H1 (cell line): ENCODE results near the gene POLR1G. TPM values are rescaled to one million over a fixed set of nuclear protein-coding genes. Genes with fewer than 3 reads are reported as not detected.

ENCODE experiments used
- CTCF ChIA-PET: fragments of 300-600 bp; sonication (Branson Sonifier 250); formaldehyde crosslinking; loops from one replicate; lab custom pipeline; 2021; ENCODE audit not compliant: partially characterized antibody; lab: Charles Lee
- POLR2A ChIA-PET: fragments of 300-600 bp; sonication (Branson Sonifier 250); formaldehyde crosslinking; loops from one replicate; lab custom pipeline; 2021; ENCODE audit warnings: inconsistent platforms; ENCODE audit not compliant: partially characterized antibody; lab: Charles Lee
- DNase-seq, 2 experiments: peaks; one replicate each; pipeline versions ENCODE4 v3.0.0 to v3.0.0-alpha.2; 2010 to 2022; ENCODE audit warnings: low spot score in 2 of 2, low read depth in 1 of 2, mixed read lengths in 1 of 2
- FAIRE-seq: peaks from 2 replicates; lab custom pipeline; 2011; peaks lifted over from hg19 to GRCh38; lab: Jason Lieb, UNC
- H2AFZ ChIP-seq: 2 replicates; pipeline ENCODE4 v1.8.1; 2012; ENCODE audit warnings: low read length, inconsistent platforms
- H2AK5ac ChIP-seq: 2 replicates; pipeline ENCODE4 v1.6.1; 2013; ENCODE audit warnings: low read depth, low read length
- H2BK120ac ChIP-seq: replicated peaks from 2 replicates; pipeline ENCODE3; 2013; ENCODE audit warnings: low read depth, low read length, inconsistent platforms
- H2BK12ac ChIP-seq: 2 replicates; pipeline ENCODE4 v1.6.1; 2013; ENCODE audit warnings: low read depth, low read length
- H2BK15ac ChIP-seq: 2 replicates; pipeline ENCODE4 v1.6.1; 2013; ENCODE audit warnings: low read length
- H2BK20ac ChIP-seq: 2 replicates; pipeline ENCODE4 v1.6.1; 2013; ENCODE audit warnings: low read length
- H2BK5ac ChIP-seq: 2 replicates; pipeline ENCODE4 v1.6.1; 2013; ENCODE audit warnings: low read depth, low read length
- H3K14ac ChIP-seq: 2 replicates; pipeline ENCODE4 v1.6.1; 2013; ENCODE audit warnings: inconsistent platforms; ENCODE audit not compliant: insufficient read length
- H3K18ac ChIP-seq: 2 replicates; pipeline ENCODE4 v1.6.1; 2013; ENCODE audit warnings: low read length; ENCODE audit errors: extremely low read depth
- H3K23ac ChIP-seq: 2 replicates; pipeline ENCODE4 v1.6.1; 2013; ENCODE audit warnings: inconsistent platforms; ENCODE audit not compliant: insufficient read length
- H3K23me2 ChIP-seq: 2 replicates; pipeline ENCODE4 v1.6.1; 2013; ENCODE audit warnings: low read depth, low read length
- H3K27ac ChIP-seq: 2 replicates; pipeline ENCODE4 v1.6.1; 2011; ENCODE audit warnings: low read depth, low read length, inconsistent platforms
- H3K27me3 ChIP-seq, 4 experiments: replicated peaks in 1 of 4; 1 replicate in 1 of 4; 2 replicates in 3 of 4; pipeline versions ENCODE4 v1.6.1 to v1.8.1; 2011 to 2013; ENCODE audit warnings: low read length in 3 of 4, mild to moderate bottlenecking in 3 of 4, inconsistent platforms in 2 of 4, mixed read lengths in 2 of 4, moderate library complexity in 1 of 4; ENCODE audit not compliant: control insufficient read depth in 3 of 4, insufficient read depth in 3 of 4; ENCODE audit errors: extremely low read depth in 1 of 4
- H3K36me3 ChIP-seq, 4 experiments: 2 replicates each; pipeline versions ENCODE4 v1.6.1 to v1.8.1; 2011 to 2013; ENCODE audit warnings: mild to moderate bottlenecking in 4 of 4, low read length in 3 of 4, moderate library complexity in 2 of 4, control low read depth in 1 of 4, inconsistent platforms in 1 of 4; ENCODE audit not compliant: insufficient read depth in 4 of 4, control insufficient read depth in 2 of 4
- H3K4ac ChIP-seq: replicated peaks from 2 replicates; pipeline ENCODE3; 2013; ENCODE audit warnings: low read length, low read depth, mixed read lengths, inconsistent platforms; ENCODE audit not compliant: insufficient read length
- H3K4me1 ChIP-seq, 4 experiments: replicated peaks in 1 of 4; 1 replicate in 1 of 4; 2 replicates in 3 of 4; pipeline versions ENCODE4 v1.6.1 to v1.8.1; 2011 to 2013; ENCODE audit warnings: low read length in 3 of 4, inconsistent platforms in 2 of 4, mixed read lengths in 1 of 4; ENCODE audit not compliant: insufficient read depth in 4 of 4, control insufficient read depth in 3 of 4
- H3K4me2 ChIP-seq, 2 experiments: 2 replicates each; pipeline versions ENCODE4 v1.6.1 to v1.8.1; 2011 to 2013; ENCODE audit warnings: low read depth in 2 of 2, low read length in 2 of 2, control low read depth in 1 of 2, inconsistent platforms in 1 of 2, mild to moderate bottlenecking in 1 of 2; ENCODE audit not compliant: insufficient read depth in 1 of 2
- H3K4me3 ChIP-seq, 4 experiments: fragments of 200-600, 300-600 bp in 1 of 4; sonication (generic), shearing (Covaris generic), sonication (Bioruptor Twin) in 1 of 4; 2 replicates each; pipeline versions ENCODE4 v1.5.1 to v1.8.1; 2011 to 2016; ENCODE audit warnings: low read length in 4 of 4, low read depth in 3 of 4, control low read depth in 2 of 4, inconsistent platforms in 2 of 4, mild to moderate bottlenecking in 2 of 4, mixed read lengths in 1 of 4, moderate library complexity in 1 of 4; ENCODE audit not compliant: insufficient read depth in 2 of 4; ENCODE audit errors: extremely low read depth in 1 of 4
- H3K56ac ChIP-seq: replicated peaks from 2 replicates; pipeline ENCODE3; 2013; ENCODE audit warnings: low read depth, mild to moderate bottlenecking, mixed read lengths, low read length, inconsistent platforms; ENCODE audit not compliant: insufficient read length
- H3K79me1 ChIP-seq: 2 replicates; pipeline ENCODE4 v1.6.1; 2013; ENCODE audit warnings: low read depth, low read length, control low read depth
- H3K79me2 ChIP-seq, 2 experiments: 2 replicates each; pipeline versions ENCODE4 v1.6.1 to v1.8.1; 2012 to 2013; ENCODE audit warnings: low read length in 2 of 2, mild to moderate bottlenecking in 2 of 2, inconsistent platforms in 1 of 2; ENCODE audit not compliant: insufficient read depth in 2 of 2, control insufficient read depth in 1 of 2
- H3K9ac ChIP-seq, 4 experiments: replicated peaks in 1 of 4; 1 replicate in 1 of 4; 2 replicates in 3 of 4; pipeline versions ENCODE4 v1.6.1 to v1.8.1; 2011 to 2013; ENCODE audit warnings: low read depth in 3 of 4, low read length in 3 of 4, control low read depth in 2 of 4, mild to moderate bottlenecking in 2 of 4, moderate library complexity in 2 of 4, inconsistent platforms in 1 of 4; ENCODE audit errors: extremely low read depth in 1 of 4
- H3K9me3 ChIP-seq, 2 experiments: 2 replicates each; pipeline versions ENCODE4 v1.6.1 to v1.8.1; 2012 to 2013; ENCODE audit warnings: mild to moderate bottlenecking in 2 of 2, moderate library complexity in 2 of 2, control low read depth in 1 of 2, inconsistent platforms in 1 of 2, low read depth in 1 of 2, low read length in 1 of 2, mixed read lengths in 1 of 2; ENCODE audit not compliant: insufficient read depth in 2 of 2
- H4K20me1 ChIP-seq, 2 experiments: replicated peaks in 1 of 2; 2 replicates each; pipeline versions ENCODE3 to v1.8.1; 2011 to 2013; ENCODE audit warnings: inconsistent platforms in 2 of 2, low read length in 2 of 2, mild to moderate bottlenecking in 1 of 2; ENCODE audit not compliant: insufficient read depth in 2 of 2, control insufficient read depth in 1 of 2
- H4K5ac ChIP-seq: 2 replicates; pipeline ENCODE4 v1.6.1; 2013; ENCODE audit warnings: low read length, low read depth, mixed read lengths, inconsistent platforms; ENCODE audit not compliant: insufficient read length
- H4K8ac ChIP-seq: 2 replicates; pipeline ENCODE4 v1.8.0; 2013; ENCODE audit warnings: mild to moderate bottlenecking, moderate library complexity, low read length, inconsistent platforms; ENCODE audit not compliant: insufficient read depth; ENCODE audit errors: extremely low read depth
- H4K91ac ChIP-seq: replicated peaks from 2 replicates; pipeline ENCODE3; 2013; ENCODE audit warnings: low read length, mixed read lengths, inconsistent platforms; ENCODE audit not compliant: insufficient read length
- FOSL1 ChIP-seq: IDR thresholded peaks from 2 replicates; pipeline ENCODE4 v1.6.1; 2011; ENCODE audit warnings: mild to moderate bottlenecking, low read depth, low read length, moderate library complexity; ENCODE audit not compliant: insufficient read depth
- KDM5A ChIP-seq: fragments of 200-600 bp; IDR thresholded peaks from 2 replicates; pipeline ENCODE4 v1.7.1; 2012; ENCODE audit warnings: mild to moderate bottlenecking, low read length, inconsistent platforms, mixed read lengths
- NANOG ChIP-seq: IDR thresholded peaks from 2 replicates; pipeline ENCODE4 v1.6.1; 2011; ENCODE audit warnings: low read length, low read depth, mild to moderate bottlenecking, inconsistent platforms; ENCODE audit not compliant: insufficient read depth, poor library complexity, severe bottlenecking
- POLR2A ChIP-seq, 2 experiments: IDR thresholded peaks; 1 replicate in 1 of 2; 2 replicates in 1 of 2; pipeline ENCODE4 v1.6.1; 2011; ENCODE audit warnings: low read depth in 2 of 2, low read length in 2 of 2, mild to moderate bottlenecking in 2 of 2; ENCODE audit errors: control extremely low read depth in 1 of 2
- POLR2AphosphoS5 ChIP-seq: IDR thresholded peaks from 2 replicates; pipeline ENCODE4 v1.6.1; 2011; ENCODE audit warnings: low read depth, low read length
- SIX5 ChIP-seq: IDR thresholded peaks from 2 replicates; pipeline ENCODE4 v1.6.1; 2011; ENCODE audit warnings: mild to moderate bottlenecking, low read depth, low read length
- TAF7 ChIP-seq: optimal IDR thresholded peaks from 2 replicates; pipeline ENCODE3; 2011; ENCODE audit warnings: low read depth, mild to moderate bottlenecking, inconsistent platforms, low read length, moderate library complexity, borderline replicate concordance
- whole genome bisulfite sequencing, 2 experiments: shearing (Covaris generic) in 1 of 2; methylation state at CpG; one replicate each; pipeline versions ENCODE4 v1.1.6 to v1.1.7; 2013 to 2015; ENCODE audit warnings: low lambda C conversion rate in 2 of 2, mixed read lengths in 2 of 2, inconsistent platforms in 1 of 2, low coverage in 1 of 2, missing lambda C conversion rate in 1 of 2; ENCODE audit not compliant: insufficient replicate concordance in 2 of 2, insufficient coverage in 1 of 2, insufficient read length in 1 of 2; ENCODE audit errors: extremely low coverage in 1 of 2, missing lambda C conversion rate in 1 of 2; 5-methylcytosine and 5-hydroxymethylcytosine counted together
- polyA plus RNA-seq, 7 experiments: library from polyadenylated mRNA; depleted of rRNA in 3 of 7; stranded (reverse) in 5 of 7; unstranded in 2 of 7; fragments of >200 nt in 5 of 7; fragments of 200-250 nt in 2 of 7; gene quantifications; 1 replicate in 5 of 7; 2 replicates in 1 of 7; 4 replicates in 1 of 7; pipeline versions ENCODE4 v1.2.1 to v1.2.3, GENCODE V29; 2011 to 2013; ENCODE audit warnings: missing spikeins in 2 of 7, mixed read lengths in 2 of 7
- total RNA-seq: library from RNA; stranded (reverse); fragmentation: NEBNext Ultra II Directional; extraction: Animal tissue kit (Norgen Biotek cat#: 25700); gene quantifications from 2 replicates; pipeline ENCODE4 v1.2.1, GENCODE V29; 2021
- TF ChIP-seq, protein P1 (sequence below): IDR thresholded peaks from 2 replicates; pipeline ENCODE4 v1.6.1; 2012; ENCODE audit warnings: inconsistent platforms
- TF ChIP-seq, protein P2 (sequence below): IDR thresholded peaks from 2 replicates; pipeline ENCODE4 v1.6.1; 2012; ENCODE audit warnings: low read length, inconsistent platforms

The POLR1G gene
- total and polyA plus RNA-seq, 2 of the 8 experiments (the other 6 are each of a cell fraction or from before 2014, with no cell fraction given) = 16.8 to 34.8 TPM

DNA sequence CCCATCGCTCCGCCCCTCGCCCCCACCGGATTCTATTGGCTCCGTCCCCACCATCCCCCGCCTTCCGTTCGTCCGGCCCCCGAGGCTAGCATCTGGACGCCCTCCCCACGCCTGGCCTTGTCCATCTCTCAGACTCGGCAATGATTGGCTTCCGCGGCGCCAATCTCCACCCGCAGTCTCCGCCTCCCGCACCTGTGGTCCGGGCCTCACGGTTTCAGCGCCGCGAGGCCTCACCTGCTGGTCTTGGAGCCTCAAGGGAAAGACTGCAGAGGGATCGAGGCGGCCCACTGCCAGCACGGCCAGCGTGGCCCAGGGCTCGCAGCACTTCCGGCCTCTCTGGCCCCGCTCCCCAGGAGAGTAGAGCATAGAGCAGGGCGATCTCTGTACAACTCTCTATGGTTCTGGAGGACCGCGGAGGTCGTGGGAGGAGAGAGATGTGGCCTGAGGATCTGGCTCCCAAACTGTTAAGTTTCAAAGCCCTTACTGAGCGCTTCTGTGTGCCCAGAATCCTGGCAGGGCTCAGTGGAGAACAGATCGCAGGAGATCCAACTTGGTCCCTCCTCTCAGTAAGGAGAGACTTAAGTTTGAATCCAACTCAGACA, 17.2 kb downstream of the POLR1G start, which contains the start of gene ERCC1:
Gene ERCC1 (minus strand): TSS at position 329 of the 602 bp plus-strand sequence. CDS start 543 bp downstream, outside the sequence.
- Histone ChIP-seq H4K91ac (peak within 1 kb of the TSS; percentile 93), H3K4me2 (peak within 1 kb of the TSS; percentile 95 to 98), H3K9me3 (no peaks in the 10 kb centered on the region), H3K36me3 (peaks cover 0 to 10% (median 3%) of the 10 kb centered on the region in 4 experiments; a peak in 4 of 8 replicates), H2BK20ac (no peak within 1 kb of the TSS), H3K56ac (peak within 1 kb of the TSS; percentile 84), H2AFZ (peak within 1 kb of the TSS; percentile 20; the same call in 1 of the 2 replicates), H3K23me2 (peaks cover 13% of the 10 kb centered on the region), H3K23ac (no peak within 1 kb of the TSS), H3K9ac (peak within 1 kb of the TSS; percentile 55 to 77 (median 58)), H3K27me3 (no peaks in the 10 kb centered on the region), H3K79me2 (peaks cover 0 to 9% of the 10 kb centered on the region in 2 experiments; a peak in 1 of 4 replicates), H2BK12ac (peak within 1 kb of the TSS; percentile 96), H3K4ac (peak within 1 kb of the TSS; percentile 95), H2BK5ac (peak within 1 kb of the TSS; percentile 92), H3K18ac (peak within 1 kb of the TSS; percentile 96), H3K14ac (no peak within 1 kb of the TSS), H2AK5ac (peak within 1 kb of the TSS; percentile 65; the same call in 1 of the 2 replicates), H2BK15ac (peak within 1 kb of the TSS; percentile 97; the same call in 1 of the 2 replicates), H4K8ac (peak within 1 kb of the TSS; percentile 92; the same call in 1 of the 2 replicates), H3K4me1 (peaks cover 0 to 11% (median 6%) of the 10 kb centered on the region in 4 experiments; a peak in 6 of 7 replicates), H4K5ac (peak within 1 kb of the TSS; percentile 89), H3K27ac (peak within 1 kb of the TSS; percentile 76), H3K4me3 (peak within 1 kb of the TSS; percentile 52 to 67 (median 64)), H2BK120ac (no peak within 1 kb of the TSS), H3K79me1 (peaks cover 2% of the 10 kb centered on the region; the same call in 1 of the 2 replicates), H4K20me1 (peaks cover 0 to 6% of the 10 kb centered on the region in 2 experiments)
- peak; percentile 98 to 99 for DNase-seq
- WGBS, 2 experiments = 1% methylated on average over 33 of the region's 37 CpGs; no CpG with 5 or more reads in 1 of the 2 experiments
- ChIA-PET CTCF (interaction anchor here (1.0 to 21.2 kb wide), 4 partner anchors 16 to 51 kb away, joined by 3 to 760 read pairs (median 6); partner anchors contain the start of genes FOSB and PPP1R13L), POLR2A (interaction anchor here (0.7 to 2.7 kb wide), 17 partner anchors 7 to 218 kb away, joined by 3 to 19 read pairs (median 4); partner anchors contain the start of genes FOSB and PPP1R13L)
- FAIRE-seq = no peak
- TF ChIP-seq, protein P1, sequence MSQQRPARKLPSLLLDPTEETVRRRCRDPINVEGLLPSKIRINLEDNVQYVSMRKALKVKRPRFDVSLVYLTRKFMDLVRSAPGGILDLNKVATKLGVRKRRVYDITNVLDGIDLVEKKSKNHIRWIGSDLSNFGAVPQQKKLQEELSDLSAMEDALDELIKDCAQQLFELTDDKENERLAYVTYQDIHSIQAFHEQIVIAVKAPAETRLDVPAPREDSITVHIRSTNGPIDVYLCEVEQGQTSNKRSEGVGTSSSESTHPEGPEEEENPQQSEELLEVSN = peak; percentile 79
- no peak for TF ChIP-seq FOSL1
- TF ChIP-seq KDM5A = no peak
- no peak for TF ChIP-seq NANOG
- TF ChIP-seq, protein P2, sequence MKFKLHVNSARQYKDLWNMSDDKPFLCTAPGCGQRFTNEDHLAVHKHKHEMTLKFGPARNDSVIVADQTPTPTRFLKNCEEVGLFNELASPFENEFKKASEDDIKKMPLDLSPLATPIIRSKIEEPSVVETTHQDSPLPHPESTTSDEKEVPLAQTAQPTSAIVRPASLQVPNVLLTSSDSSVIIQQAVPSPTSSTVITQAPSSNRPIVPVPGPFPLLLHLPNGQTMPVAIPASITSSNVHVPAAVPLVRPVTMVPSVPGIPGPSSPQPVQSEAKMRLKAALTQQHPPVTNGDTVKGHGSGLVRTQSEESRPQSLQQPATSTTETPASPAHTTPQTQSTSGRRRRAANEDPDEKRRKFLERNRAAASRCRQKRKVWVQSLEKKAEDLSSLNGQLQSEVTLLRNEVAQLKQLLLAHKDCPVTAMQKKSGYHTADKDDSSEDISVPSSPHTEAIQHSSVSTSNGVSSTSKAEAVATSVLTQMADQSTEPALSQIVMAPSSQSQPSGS = peak; percentile 7; the same call in 1 of the 2 replicates
- TF ChIP-seq SIX5 = no peak
- peak; percentile 62 to 67; a peak in 2 of 3 replicates for TF ChIP-seq POLR2A (IDR thresholded peaks at IDR 0.05; ENCODE audit: control extremely low read depth in 1 of 2, low read depth in 2 of 2, low read length in 2 of 2)
- peak; percentile 85 for TF ChIP-seq POLR2AphosphoS5
- peak; percentile 95 for TF ChIP-seq TAF7
